Activated CD8-positive, alpha-beta memory T cell treated with anti-CD3 and anti-CD28 coated beads, Interleukin-2, amount 50 U/mL, for 1 hour (primary cell): ENCODE data around the gene REV1.

Source experiments
- DNase-seq: peaks from one replicate; pipeline ENCODE4 v3.0.0-alpha.2; 2020; ENCODE audit errors: extremely low read depth

REV1 gene

GRCh38 chr2:99450199-99450598 is 39.6 kb downstream of the REV1 start:
- DNase-seq: no peak

- no peak for DNase-seq
Observed at GRCh38 chr2:99448556-99448955, 41.3 kb downstream of the REV1 start.

DNA sequence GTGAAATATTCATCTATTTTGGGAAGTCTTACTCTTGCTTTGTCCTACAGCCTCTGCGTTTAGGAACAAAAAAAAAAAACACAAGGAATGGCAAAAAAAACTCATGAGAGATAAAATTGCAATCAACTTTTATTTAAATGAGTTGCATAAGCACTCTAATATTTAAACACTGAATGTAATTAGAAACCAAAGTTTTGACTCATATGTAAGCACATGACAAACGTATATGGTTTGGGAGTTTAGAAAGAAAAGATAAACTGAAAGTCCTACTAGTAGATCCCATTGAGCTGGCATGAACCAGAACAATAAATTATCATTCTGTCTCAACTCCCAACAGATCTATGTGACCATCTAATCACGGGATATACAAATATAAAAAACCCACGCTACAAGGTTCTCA is 44.8 kb downstream of the REV1 start:
- DNase-seq: no peak

DNA sequence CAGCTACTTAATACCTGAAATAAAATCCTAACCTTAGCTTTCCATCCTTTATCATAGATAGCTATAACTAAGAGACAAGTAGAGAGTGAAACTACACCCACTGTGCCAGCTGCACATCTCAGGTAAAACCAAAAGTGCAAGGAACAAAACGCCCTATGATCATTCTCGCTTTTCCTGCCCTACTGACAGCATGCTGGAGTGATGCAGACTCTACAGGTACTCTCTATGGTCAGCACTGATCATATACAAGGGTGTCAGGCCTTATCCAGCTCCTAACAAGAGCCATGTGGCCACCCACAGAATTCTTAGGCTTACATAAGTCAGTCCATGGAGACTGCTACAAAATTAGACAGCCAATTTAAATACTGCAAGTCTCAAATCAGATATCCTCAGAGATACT is 45.6 kb downstream of the REV1 start:
- DNase-seq: no peak

- no peak for DNase-seq
Observed at GRCh38 chr2:99442837-99443236, 47.0 kb downstream of the REV1 start.

- no peak for DNase-seq
Observed at GRCh38 chr2:99439971-99440505, 49.8 kb downstream of the REV1 start.

GRCh38 chr2:99436874-99437273 is 52.9 kb downstream of the REV1 start:
- no peak for DNase-seq

- no peak for DNase-seq
Observed at GRCh38 chr2:99433340-99433739, 56.5 kb downstream of the REV1 start.

DNA sequence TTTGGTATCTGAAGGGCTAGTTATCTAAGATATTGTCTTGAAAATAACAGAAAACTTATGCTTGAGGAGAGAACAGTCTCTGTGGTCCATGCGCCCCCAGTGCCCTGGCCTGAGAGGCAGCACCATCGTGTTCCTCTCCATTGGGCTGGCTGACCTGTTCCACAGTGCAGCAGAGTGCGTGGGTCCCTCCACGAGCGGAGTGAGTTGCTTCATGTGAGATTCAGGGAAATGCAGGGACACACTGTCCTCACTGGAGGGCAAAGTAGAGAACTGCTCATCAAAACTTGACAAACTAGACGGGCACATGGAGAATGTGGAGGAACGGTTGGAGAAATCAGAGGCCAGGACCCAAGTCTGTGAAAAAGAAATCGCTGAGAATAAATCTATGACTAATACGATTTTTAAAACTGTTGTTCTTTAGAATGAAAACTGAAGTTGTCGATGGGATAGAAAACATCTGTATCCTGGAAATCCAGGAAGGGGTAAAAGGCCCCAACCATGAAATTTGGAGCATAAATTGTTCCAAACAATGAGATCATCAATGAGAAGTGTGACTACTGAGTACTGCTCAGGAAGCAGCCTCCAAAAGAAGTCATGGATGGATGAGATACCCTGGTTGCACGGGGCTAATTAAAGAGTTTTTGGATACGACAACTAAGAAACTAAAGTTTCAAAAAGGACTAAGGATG is 58.1 kb downstream of the REV1 start:
- no peak for DNase-seq

DNA sequence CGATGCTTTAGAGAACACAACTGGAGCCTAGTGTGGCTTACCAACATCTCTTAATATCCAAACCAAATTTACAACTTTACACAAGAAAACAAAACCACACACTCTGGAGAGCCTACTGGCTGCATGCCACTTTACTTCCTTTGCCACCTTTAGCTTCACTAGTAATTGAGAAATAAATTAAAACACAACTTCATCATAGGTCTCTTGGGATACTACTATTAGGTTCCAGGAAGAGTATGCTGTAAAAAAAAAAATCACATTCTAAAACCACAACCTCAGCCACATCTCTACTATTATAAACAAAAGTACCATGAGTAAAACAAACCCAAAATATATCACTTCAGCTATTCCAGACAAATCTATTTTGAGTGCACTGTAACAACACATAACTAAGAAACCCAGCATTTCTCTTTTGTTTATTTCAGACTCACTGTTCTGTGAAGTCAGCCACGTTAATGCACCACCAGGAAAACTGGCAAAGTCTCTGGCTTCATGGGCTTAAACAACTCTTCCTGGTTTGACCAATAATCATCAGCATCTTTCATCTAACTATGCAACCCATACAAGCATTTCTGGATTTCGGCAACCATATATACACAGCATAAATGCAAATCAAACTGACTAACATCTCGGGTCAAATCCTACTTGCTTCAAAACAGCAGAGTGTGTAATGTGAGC is 59.1 kb downstream of the REV1 start:
- no peak for DNase-seq

DNA sequence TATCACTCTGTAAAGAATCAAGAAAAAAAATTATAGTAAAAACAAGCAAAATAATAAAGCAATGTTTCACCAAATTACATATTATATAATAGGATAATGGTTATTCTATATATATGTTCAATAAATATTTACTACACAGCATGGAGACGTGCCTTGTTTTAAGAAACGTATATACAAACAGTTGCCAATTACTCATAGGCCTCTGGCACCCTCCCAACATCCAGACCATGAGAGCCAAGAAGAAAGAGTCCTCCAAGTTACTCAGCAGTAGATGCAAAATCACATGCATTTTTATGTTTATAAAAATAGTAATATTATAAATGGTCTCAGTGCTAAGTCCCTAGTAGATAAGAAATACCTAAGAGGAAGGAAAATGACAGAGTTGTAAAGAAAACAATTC is 64.8 kb downstream of the REV1 start:
- no peak for DNase-seq

- DNase-seq: no peak
Observed at GRCh38 chr2:99424371-99424770, 65.4 kb downstream of the REV1 start.

DNA sequence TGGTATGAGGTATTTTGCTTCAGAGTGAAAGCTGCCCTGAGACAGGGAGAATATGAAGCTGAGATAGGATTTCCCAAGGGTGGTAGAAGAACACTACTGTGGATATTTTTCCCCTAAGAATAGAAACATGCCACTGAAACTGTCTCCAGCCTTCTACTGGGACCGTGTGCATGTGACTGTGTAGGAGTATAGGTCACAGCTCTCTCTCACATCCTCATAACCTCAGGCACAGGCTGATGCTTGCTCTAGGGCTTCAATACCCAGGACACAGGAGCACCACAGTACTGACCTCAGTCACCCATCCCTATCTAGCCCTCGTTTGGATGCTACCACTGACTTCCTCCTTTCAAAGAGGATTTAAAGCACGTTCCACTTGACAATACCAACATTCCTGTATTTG is 67.2 kb downstream of the REV1 start:
- no peak for DNase-seq

GRCh38 chr2:99421469-99421868 is 68.3 kb downstream of the REV1 start:
- no peak for DNase-seq

DNA sequence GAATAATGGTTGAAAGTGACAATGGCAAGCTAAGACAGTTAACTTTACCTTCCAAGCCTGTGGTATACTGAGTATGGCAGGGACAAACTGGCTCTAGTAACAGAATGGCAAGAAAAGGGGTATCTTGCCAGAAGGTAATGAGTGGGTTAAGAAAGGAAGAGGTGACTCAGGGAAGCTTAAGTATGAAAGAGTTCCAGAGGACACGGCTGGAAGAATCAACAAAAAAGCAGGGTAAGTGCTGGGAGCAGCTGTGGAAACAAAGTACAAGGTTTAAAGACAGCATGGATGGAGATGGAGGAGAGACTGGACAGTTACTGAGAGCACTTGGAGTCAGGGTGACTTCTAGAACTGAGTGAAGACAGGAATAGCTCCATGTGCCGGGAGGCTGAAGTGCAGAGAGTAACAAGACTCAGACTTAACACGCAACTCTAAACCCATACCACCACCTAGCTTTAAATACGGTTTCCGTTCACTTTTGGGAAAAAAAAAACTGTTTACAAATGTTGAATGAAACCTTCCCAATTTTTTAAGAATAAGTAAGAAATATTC is 69.0 kb downstream of the REV1 start:
- no peak for DNase-seq

GRCh38 chr2:99420031-99420430 is 69.8 kb downstream of the REV1 start:
- DNase-seq: no peak

DNA sequence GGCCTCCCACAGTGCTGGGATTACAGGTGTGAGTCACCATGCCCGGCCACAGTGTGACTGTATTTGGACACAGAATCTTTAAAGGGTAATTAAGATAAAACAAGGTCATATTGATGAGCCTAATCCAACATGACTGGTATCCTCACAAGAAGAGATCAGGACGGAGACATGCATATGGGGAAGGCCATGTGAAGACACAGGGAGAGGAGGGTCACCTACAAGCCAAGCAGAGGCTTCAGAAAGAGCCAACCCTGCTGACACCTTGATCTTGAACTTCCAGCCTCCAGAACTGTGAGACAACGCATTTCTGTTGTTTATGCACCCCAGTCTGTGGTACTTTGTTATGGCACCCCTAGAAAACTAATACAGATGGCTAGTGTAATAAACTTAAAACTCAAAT is 72.4 kb downstream of the REV1 start:
- DNase-seq: no peak

GRCh38 chr2:99414566-99414965 is 75.3 kb downstream of the REV1 start:
- no peak for DNase-seq

- no peak for DNase-seq
Observed at GRCh38 chr2:99410276-99410675, 79.5 kb downstream of the REV1 start.

- no peak for DNase-seq
Observed at GRCh38 chr2:99406137-99406536, 83.7 kb downstream of the REV1 start.

DNA sequence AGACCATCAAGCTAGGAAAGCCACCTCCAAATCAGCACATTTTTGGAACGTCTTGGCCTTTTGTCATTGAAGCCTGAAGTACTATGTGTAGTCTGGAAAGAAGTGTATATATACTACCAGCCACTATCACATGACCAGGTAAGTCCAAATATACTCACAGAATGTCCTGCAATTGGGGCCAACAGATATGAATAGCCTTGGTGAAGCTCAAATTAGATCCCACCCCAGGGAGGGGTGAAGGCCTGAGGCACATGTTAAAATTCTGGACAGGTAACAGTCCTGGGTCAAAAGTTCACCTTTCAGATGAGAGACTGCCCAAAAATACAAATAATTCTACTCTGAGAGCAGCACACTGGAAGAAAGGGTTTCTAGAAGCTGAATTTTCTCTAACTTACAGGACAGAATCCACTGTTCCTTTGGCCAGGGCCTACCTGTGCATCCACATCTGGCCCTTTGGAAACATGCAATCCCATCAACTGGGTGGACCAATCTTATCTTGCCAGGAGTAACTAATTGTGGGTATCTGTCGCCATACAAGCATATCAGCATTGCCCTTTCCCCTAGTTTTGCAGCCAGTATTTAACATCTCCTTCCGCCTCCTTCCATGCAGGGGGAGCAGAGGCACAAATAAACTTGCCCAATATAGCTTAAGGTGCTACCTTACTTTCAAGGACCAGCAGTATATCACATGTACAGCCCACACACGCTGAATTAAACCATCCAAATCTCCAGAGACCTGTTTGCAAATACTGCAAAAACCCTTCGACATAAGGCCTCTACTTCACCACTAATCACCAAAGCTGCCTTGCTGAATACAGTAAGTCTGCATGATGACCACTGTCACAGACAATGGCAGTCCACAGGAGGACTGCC is 84.8 kb downstream of the REV1 start:
- no peak for DNase-seq
